ENCODE measurements around the gene PTPRG. TPM values are rescaled to one million over a fixed set of nuclear protein-coding genes. Genes with fewer than 3 reads are reported as not detected.
"Not testable (repeated sequence)": the region's sequence is repeated elsewhere in the genome, so short reads cannot be mapped to it uniquely, and the experiment has no call there.

The PTPRG gene
- total RNA-seq, 4 donors from 2014 or later = 11.0 to 18.5 (median 14.9) TPM

DNA sequence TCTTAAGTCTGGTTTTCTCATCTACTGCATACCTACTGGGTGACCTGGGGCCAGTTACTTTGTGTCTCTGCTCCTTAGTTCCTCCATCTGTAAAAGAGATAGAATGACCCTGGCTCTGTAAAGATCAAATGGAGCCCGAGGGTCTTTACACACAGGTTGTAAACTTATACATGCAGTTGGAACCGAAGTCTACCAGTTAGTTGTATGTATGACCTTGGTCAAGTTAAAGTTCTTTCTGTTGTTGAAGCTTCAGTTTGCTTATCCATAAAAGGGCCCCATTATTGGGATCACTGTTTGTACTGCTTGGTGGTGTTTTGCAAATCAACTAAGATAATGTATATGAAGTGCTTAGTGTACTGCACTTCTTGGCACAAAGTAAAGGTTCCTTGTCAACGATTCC, 186.9 kb downstream of the PTPRG start:
- no peak for DNase-seq (ENCODE audit: low spot score in 2 of 2)
- Histone ChIP-seq H3K4me1 (no peaks in the 10 kb centered on the region), H3K4me3 (no peak overlapping the region), H3K36me3 (no peaks in the 10 kb centered on the region), H3K27me3 (no peaks in the 10 kb centered on the region), H3K27ac (no peak overlapping the region), H3K9me3 (no peaks in the 10 kb centered on the region)
- no peak for TF ChIP-seq POLR2A (IDR thresholded peaks at IDR 0.05)
- no peak for TF ChIP-seq POLR2AphosphoS5 (IDR thresholded peaks at IDR 0.05)
- TF ChIP-seq, protein P1, sequence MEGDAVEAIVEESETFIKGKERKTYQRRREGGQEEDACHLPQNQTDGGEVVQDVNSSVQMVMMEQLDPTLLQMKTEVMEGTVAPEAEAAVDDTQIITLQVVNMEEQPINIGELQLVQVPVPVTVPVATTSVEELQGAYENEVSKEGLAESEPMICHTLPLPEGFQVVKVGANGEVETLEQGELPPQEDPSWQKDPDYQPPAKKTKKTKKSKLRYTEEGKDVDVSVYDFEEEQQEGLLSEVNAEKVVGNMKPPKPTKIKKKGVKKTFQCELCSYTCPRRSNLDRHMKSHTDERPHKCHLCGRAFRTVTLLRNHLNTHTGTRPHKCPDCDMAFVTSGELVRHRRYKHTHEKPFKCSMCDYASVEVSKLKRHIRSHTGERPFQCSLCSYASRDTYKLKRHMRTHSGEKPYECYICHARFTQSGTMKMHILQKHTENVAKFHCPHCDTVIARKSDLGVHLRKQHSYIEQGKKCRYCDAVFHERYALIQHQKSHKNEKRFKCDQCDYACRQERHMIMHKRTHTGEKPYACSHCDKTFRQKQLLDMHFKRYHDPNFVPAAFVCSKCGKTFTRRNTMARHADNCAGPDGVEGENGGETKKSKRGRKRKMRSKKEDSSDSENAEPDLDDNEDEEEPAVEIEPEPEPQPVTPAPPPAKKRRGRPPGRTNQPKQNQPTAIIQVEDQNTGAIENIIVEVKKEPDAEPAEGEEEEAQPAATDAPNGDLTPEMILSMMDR (IDR thresholded peaks at IDR 0.05) = no peak
- TF ChIP-seq EP300 (IDR thresholded peaks at IDR 0.05) = no peak
- 89% methylated on average over 3 of the region's 3 CpGs for WGBS

DNA sequence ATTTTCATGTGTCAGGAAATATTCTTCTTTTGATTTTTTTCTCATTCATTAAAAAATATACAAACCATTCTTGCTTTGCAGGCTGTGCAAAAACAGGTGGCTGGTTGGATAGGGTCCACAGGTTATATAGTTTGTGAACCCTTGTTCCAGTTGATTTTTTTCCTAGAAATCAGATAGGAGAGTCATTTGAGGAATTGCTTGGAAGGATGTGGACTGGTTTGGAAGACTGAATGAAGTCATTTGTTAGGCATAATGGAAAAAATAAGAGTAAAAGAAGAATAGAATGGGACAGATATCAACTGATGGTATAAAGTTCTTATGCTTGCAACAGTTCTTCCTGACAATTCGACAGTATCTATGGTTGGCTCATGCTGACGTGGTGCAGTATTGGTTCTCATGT, 189.4 kb downstream of the PTPRG start:
- H3K4me3 ChIP-seq = no peak overlapping the region
- no peaks in the 10 kb centered on the region for H3K36me3 ChIP-seq
- no peaks in the 10 kb centered on the region for H3K27me3 ChIP-seq
- TF ChIP-seq POLR2AphosphoS5 (IDR thresholded peaks at IDR 0.05) (no peak), POLR2A (IDR thresholded peaks at IDR 0.05) (no peak), EP300 (IDR thresholded peaks at IDR 0.05) (no peak)
- TF ChIP-seq, protein P1 (IDR thresholded peaks at IDR 0.05) = no peak
- no peak for DNase-seq (ENCODE audit: low spot score in 2 of 2)
- H3K9me3 ChIP-seq = no peaks in the 10 kb centered on the region
- H3K4me1 ChIP-seq = no peaks in the 10 kb centered on the region
- no peak overlapping the region for H3K27ac ChIP-seq
- 80% methylated on average over 2 of the region's 2 CpGs for WGBS

DNA sequence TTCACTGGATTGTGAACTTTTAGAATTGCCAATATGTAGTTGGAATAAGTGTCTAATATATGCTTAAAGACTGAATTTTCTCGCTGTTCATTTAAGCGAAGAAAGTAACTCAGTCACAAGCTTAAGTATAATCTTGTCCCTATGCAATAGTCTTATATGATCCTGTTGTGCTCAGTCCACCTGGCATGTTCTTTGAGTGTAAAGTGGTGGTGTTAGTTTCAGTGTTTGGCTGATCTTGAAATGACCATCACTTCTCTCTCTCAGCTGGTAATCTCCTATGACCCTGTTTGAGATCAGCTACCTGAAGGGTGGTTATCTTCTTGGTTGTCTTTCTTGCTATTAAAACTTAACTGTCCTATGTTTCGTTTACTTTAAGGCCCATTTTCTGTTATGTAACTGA, 197.5 kb downstream of the PTPRG start:
- no peaks in the 10 kb centered on the region for H3K4me1 ChIP-seq
- DNase-seq (ENCODE audit: low spot score in 2 of 2) = no peak
- no peaks in the 10 kb centered on the region for H3K9me3 ChIP-seq
- no peak overlapping the region for H3K27ac ChIP-seq
- no peaks in the 10 kb centered on the region for H3K36me3 ChIP-seq
- 93% methylated on average over 3 of the region's 3 CpGs for WGBS
- TF ChIP-seq, protein P1 (IDR thresholded peaks at IDR 0.05) = no peak
- TF ChIP-seq EP300 (IDR thresholded peaks at IDR 0.05) = no peak
- no peak for TF ChIP-seq POLR2AphosphoS5 (IDR thresholded peaks at IDR 0.05)
- TF ChIP-seq POLR2A (IDR thresholded peaks at IDR 0.05) = no peak
- H3K4me3 ChIP-seq = no peak overlapping the region
- no peaks in the 10 kb centered on the region for H3K27me3 ChIP-seq

DNA sequence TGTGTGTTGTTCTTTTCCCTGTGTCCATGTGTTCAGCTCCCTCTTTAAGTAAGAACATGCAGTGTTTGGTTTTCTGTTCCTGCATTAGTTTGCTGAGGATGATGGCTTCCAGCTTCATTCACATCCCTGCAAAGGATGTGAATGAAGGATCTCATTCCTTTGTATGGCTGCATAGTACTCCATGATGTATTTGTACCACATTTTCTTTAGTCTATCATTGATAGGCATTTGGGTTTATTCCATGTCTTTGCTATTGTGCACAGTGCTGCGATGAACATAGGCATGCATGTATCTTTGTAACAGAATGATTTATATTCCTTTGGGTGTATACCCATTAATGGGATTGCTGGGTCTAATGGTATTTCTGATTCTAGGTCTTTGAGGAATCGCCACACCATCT, 199.4 kb downstream of the PTPRG start:
- not testable (repeated sequence) for H3K36me3 ChIP-seq; DNase-seq (ENCODE audit: low spot score in 2 of 2); H3K4me3 ChIP-seq; H3K27ac ChIP-seq; H3K9me3 ChIP-seq; H3K4me1 ChIP-seq; H3K27me3 ChIP-seq
- WGBS = 96% methylated on average over 2 of the region's 2 CpGs

DNA sequence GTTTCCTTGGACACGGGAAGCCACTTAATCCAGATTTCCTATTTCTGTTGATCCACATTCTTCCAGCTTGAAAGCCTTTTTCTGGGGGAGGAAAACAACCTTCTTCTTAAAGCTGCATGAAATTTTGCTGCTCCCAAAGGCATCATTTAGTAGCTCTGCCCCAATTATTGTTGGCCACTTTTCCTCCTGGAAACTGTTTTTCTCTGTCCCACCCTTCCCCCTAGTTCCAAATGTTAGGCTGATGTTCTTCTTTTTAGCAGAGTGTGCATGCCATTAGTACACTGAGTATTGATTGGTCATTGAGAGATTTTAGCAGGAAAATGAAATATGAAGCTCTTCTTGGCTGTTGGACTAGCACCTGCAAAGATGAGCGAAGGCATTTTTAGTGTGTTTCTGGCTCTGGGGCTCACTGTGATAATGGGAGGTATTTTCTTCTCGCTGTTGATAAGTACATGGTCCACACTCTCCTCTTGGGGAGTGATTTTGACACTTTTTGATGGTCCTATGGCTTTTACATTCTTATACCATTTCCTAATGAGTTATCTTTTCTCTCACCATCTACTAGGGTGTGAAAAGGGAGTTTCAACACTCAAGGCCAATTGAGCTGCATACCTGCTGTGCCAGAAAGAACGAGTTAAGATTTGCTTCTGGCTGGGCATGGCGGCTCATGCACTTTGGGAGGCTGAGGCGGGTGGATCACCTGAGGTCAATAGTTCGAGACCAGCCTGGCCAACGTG, 200.5 kb downstream of the PTPRG start:
- Histone ChIP-seq H3K27ac (no peak overlapping the region), H3K36me3 (no peaks in the 10 kb centered on the region), H3K9me3 (no peaks in the 10 kb centered on the region), H3K27me3 (no peaks in the 10 kb centered on the region), H3K4me1 (no peaks in the 10 kb centered on the region), H3K4me3 (no peak overlapping the region)
- 79% methylated on average over 8 of the region's 8 CpGs for whole genome bisulfite sequencing
- no peak for DNase-seq (ENCODE audit: low spot score in 2 of 2)
- TF ChIP-seq, protein P1 (IDR thresholded peaks at IDR 0.05) = no peak
- TF ChIP-seq POLR2AphosphoS5 (IDR thresholded peaks at IDR 0.05) = no peak
- TF ChIP-seq EP300 (IDR thresholded peaks at IDR 0.05) = no peak
- TF ChIP-seq POLR2A (IDR thresholded peaks at IDR 0.05) = no peak

Measured in suprapubic skin (tissue), 4 donors.